HG03575 (cell line): ENCODE results near the gene OLFML3.
"Not testable (repeated sequence)": the region's sequence is repeated elsewhere in the genome, so short reads cannot be mapped to it uniquely, and the experiment has no call there.

ENCODE experiments used
- ATAC-seq: cut with Tn5 transposase; IDR thresholded peaks from one replicate; pipeline ENCODE4 v1.9.1; 2021; ENCODE audit not compliant: unreplicated experiment, insufficient number of reproducible peaks, low FRiP score; ENCODE audit errors: extremely low read depth

The OLFML3 gene

GRCh38 chr1:113984710-113985109, 5.4 kb downstream of the OLFML3 start:
- no peak for ATAC-seq

GRCh38 chr1:113986802-113987201, 7.5 kb downstream of the OLFML3 start:
- ATAC-seq, result no peak

GRCh38 chr1:113987259-113987658, 8.0 kb downstream of the OLFML3 start:
- ATAC-seq, result no peak

GRCh38 chr1:113990530-113990929, 11.3 kb downstream of the OLFML3 start:
- ATAC-seq, result no peak

GRCh38 chr1:113990961-113991360, 11.7 kb downstream of the OLFML3 start:
- no peak for ATAC-seq

GRCh38 chr1:113991467-113991997, 12.3 kb downstream of the OLFML3 start:
- ATAC-seq, result no peak

- ATAC-seq, result no peak
Measured at GRCh38 chr1:113993072-113993471, 13.8 kb downstream of the OLFML3 start.

GRCh38 chr1:113993766-113994165, 14.5 kb downstream of the OLFML3 start:
- ATAC-seq, result no peak

DNA sequence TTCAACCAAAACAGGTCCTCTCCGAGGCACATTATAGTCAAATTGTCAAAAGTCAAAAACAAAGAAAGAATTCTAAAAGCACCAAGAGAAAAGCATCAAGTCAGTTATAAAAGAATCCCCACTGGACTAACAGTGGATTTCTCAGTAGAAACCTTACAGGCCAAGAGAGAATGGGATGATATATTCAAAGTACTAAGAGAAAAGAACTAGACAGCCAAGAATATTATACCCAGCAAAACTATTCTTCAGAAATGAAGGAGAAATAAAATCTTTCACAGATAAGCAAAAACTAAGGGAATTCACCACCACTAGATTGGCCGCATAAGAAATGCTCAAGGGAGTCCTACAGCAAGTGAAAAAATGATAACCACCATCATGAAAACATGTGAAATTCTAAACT, 16.1 kb downstream of the OLFML3 start:
- no peak for ATAC-seq

DNA sequence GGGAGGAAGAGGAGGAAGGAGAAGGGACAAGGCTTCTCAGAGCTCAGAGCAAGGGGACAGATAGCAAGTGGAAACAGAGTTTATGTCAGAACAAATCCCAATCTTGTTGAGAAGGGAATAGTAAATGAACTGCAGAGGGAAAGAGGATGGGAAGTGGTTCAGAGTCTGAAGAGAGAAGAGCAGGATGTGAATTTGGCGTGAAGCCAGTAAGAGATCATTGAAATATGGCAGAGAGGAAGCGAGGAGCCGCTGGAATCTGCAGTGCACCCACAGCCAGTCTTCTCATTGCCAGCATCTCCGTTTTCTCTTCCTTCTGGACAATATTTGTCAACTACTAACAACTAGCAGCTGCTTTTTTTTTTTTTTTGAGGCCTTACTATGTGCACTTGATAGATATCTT, 19.1 kb downstream of the OLFML3 start:
- no peak for ATAC-seq

GRCh38 chr1:113999233-113999632, 20.0 kb downstream of the OLFML3 start:
- ATAC-seq, result no peak

DNA sequence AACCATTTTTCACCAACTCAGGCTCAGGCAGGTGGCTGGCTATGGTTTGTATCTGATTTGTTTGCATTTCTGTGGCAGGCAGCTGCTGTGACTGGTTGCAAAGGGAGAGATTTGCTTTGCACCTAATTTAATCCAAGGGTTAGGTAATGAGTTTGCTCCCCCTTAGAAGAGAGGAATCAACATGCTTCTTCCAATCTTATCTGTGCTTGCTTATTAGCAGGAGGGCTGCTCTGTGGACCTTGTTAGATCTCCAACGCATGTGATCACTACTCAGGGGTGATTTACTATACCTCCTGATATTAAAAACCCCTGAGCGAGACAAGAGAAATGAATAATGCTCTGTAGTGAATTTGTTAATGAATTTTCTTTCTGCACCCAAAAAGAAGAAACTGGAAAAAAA, 20.5 kb downstream of the OLFML3 start:
- no peak for ATAC-seq

DNA sequence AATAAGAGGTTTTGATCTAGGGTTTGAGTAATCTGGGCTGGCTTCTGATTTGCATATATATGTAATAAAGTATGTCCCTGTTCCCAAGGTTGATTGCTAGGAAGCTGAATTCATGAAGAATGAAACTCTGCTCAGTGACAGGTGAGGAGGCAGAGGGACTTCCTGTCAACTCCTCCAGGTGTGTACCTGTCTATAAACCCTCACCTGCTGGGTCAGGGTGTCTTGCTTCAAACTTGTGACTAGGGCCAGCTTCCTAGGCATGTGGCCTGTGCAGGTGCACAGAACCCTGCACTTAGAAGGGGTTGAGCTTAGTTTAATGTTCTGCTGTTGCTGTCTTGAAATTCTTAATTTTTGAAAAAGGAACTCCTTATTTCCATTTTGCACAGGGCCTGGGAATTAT, 21.1 kb downstream of the OLFML3 start:
- ATAC-seq, result no peak

GRCh38 chr1:114002492-114003239, 23.4 kb downstream of the OLFML3 start:
- ATAC-seq, result no peak

DNA sequence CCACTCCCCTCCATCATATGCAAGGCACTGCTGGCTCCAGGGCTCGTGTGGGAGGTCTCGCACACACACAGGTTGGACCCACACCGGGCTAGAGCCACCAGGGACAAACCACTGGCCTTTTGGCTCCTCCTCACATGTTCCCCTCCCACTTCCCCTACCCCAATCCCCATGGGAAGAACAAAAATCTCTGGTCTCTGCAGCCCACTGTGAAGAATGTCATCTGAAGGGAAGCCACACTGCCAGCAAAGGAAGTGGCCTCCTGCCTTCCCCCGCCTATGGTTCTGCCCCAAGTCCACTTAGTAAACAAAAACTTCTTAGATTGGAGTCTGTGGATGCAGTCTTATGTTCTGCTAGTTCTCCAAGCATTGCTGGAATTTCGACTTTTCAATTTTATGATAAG, 24.2 kb downstream of the OLFML3 start:
- no peak for ATAC-seq

DNA sequence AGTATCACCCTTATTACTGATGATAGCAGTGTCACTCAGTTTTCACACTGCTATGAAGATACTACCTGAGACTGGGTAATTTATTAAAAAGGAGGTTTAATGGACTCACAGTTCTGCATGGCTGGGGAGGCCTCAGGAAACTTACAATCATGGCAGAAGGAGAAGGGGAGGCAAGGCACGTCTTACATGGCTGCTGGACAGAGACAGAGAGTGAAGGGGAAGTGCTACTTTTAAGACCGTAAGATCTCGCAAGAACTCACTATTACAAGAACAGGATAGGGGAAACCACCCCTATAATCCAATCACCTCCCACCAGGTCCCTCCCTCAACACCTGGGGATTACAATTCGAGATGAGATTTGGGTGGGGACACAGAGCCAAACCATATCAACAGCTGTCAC, 27.6 kb downstream of the OLFML3 start:
- ATAC-seq, result not testable (repeated sequence)

- ATAC-seq, result no peak
Measured at GRCh38 chr1:114008480-114008941, 29.2 kb downstream of the OLFML3 start.

DNA sequence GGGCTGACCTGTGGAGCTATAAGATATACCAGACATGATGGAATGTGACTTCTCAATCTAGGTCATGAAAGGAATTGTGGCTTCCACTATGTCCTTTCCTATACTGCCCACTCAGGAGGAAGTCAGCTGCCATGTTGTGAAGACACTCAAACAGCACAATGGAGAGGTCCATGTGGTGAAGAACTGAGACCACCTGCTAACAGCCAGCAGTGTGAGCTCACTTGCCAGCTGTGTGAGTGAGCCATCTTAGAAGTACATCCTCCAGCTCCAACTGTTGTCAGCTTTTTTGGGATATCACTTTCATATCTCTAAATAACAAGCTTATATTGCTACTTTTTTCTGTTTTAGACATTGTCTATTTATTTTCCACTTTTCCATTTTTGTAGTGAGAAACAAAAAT, 29.7 kb downstream of the OLFML3 start:
- ATAC-seq, result no peak

DNA sequence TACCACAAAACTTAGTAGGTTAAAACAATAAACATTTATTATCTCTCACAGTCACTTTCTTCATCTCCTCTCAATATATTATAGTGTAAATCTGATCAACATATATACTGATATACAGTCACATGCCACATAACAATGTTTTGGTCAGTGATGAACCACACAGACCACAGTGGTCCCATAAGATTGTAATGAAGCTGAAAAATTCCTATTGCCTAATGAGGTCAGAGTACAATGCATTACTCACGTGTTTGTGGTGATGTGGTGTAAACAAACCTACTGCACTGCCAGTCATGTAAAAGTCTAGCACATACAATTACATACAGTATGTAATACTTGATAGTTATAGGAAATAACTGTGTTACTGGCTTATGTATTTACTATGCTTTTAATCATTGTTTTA, 30.1 kb downstream of the OLFML3 start:
- ATAC-seq, result no peak

DNA sequence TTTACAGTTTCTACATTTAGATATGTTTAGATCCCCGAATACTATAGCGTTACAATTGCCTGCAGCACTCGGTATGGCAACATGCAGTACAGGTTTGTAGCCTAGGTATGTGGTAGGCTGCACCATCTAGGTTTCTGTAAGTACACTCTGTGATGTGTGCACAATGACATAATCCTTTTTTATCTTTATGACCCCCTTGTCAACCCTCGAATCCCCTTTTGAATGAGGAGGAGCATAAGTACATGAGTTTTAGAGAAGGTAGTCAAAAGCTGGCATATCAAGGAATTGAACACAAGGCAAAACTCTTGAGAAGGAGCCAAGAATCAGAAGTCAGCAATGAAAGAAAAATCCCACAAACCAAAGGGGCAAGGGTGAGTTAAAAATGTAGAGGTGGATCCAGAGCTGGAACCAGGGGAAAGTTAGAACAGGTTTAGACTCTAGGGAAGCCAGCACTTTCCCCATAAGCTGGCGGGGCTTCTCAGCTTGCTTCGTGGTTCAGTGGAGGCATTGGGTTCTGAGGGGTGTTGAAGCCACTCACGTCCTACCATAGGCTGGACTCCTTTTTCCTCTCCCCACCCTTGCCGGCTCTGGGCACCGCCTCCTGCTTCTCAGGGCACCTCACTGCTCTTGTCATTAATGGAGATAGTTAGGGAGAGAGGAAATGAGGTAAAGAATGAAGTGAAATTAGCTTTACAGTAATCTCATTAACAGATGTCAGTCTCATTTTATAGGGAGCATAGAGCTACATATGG, 31.3 kb downstream of the OLFML3 start:
- no peak for ATAC-seq
